CD14-positive monocyte (primary cell): ENCODE results near the gene GREM1. TPM values are rescaled to one million over a fixed set of nuclear protein-coding genes. Genes with fewer than 3 reads are reported as not detected.

Experiments used
- DNase-seq, 3 donors: peaks; one replicate each; pipeline ENCODE4 v3.0.0-alpha.2; 2011 to 2022
- H2AFZ ChIP-seq: 2 replicates; pipeline ENCODE4 v1.6.0; 2012; ENCODE audit warnings: mild to moderate bottlenecking, low read depth, low read length, inconsistent platforms; ENCODE audit not compliant: insufficient read depth, poor library complexity, severe bottlenecking
- H3K27ac ChIP-seq, 2 donors: 1 replicate in 1 of 2; 2 replicates in 1 of 2; pipeline ENCODE4 v1.5.1; 2012 to 2013; ENCODE audit warnings: low read length in 2 of 2, control low read depth in 1 of 2, inconsistent platforms in 1 of 2, low read depth in 1 of 2, mild to moderate bottlenecking in 1 of 2
- H3K27me3 ChIP-seq, 2 donors: one replicate each; pipeline versions ENCODE4 v1.6.0 to v1.6.1; 2011 to 2013; ENCODE audit warnings: low read length in 2 of 2; ENCODE audit not compliant: control insufficient read depth in 2 of 2, insufficient read depth in 2 of 2
- H3K36me3 ChIP-seq, 2 donors: replicated peaks in 1 of 2; 1 replicate in 1 of 2; 2 replicates in 1 of 2; pipeline versions ENCODE4 v1.5.1 to v1.6.1; 2012 to 2013; ENCODE audit warnings: low read length in 2 of 2, control low read depth in 1 of 2, inconsistent platforms in 1 of 2, mild to moderate bottlenecking in 1 of 2; ENCODE audit not compliant: insufficient read depth in 2 of 2, control insufficient read depth in 1 of 2
- H3K4me1 ChIP-seq, 2 donors: 1 replicate in 1 of 2; 2 replicates in 1 of 2; pipeline versions ENCODE4 v1.5.1 to v1.6.1; 2012 to 2013; ENCODE audit warnings: low read length in 2 of 2, control low read depth in 1 of 2, inconsistent platforms in 1 of 2, mild to moderate bottlenecking in 1 of 2, moderate library complexity in 1 of 2; ENCODE audit not compliant: insufficient read depth in 2 of 2, control insufficient read depth in 1 of 2
- H3K4me2 ChIP-seq: replicated peaks from 2 replicates; pipeline ENCODE3; 2012; ENCODE audit warnings: low read length, moderate library complexity, mild to moderate bottlenecking; ENCODE audit not compliant: poor library complexity, severe bottlenecking; ENCODE audit errors: extremely low read depth
- H3K4me3 ChIP-seq, 3 experiments: fragments of 200-600 bp in 1 of 3; sonication (generic) in 1 of 3; replicated peaks in 1 of 3; 1 replicate in 2 of 3; 2 replicates in 1 of 3; pipeline ENCODE4 v1.5.1; 2011 to 2013; ENCODE audit warnings: low read length in 3 of 3, mild to moderate bottlenecking in 3 of 3, control low read depth in 2 of 3, low read depth in 2 of 3, inconsistent platforms in 1 of 3, moderate library complexity in 1 of 3
- H3K79me2 ChIP-seq: 2 replicates; pipeline ENCODE4 v1.6.0; 2012; ENCODE audit warnings: mild to moderate bottlenecking, control low read depth, inconsistent platforms, low read length, moderate library complexity; ENCODE audit not compliant: insufficient read depth
- H3K9ac ChIP-seq: 2 replicates; pipeline ENCODE4 v1.6.0; 2017; ENCODE audit warnings: low read length, mild to moderate bottlenecking; ENCODE audit not compliant: insufficient read depth, poor library complexity, severe bottlenecking
- H3K9me3 ChIP-seq, 2 donors: replicated peaks in 1 of 2; 1 replicate in 1 of 2; 2 replicates in 1 of 2; pipeline versions ENCODE4 v1.5.1 to v1.6.1; 2012 to 2013; ENCODE audit warnings: low read length in 2 of 2, control low read depth in 1 of 2; ENCODE audit not compliant: control insufficient read depth in 1 of 2, insufficient read depth in 1 of 2
- H4K20me1 ChIP-seq: 2 replicates; pipeline ENCODE4 v1.6.0; 2012; ENCODE audit warnings: mild to moderate bottlenecking, low read length, control low read depth, moderate library complexity; ENCODE audit not compliant: insufficient read depth
- H3K27ac Mint-ChIP-seq, 7 donors: one replicate each; pipeline ENCODE4 v1.8.0; 2020; ENCODE audit warnings: mild to moderate bottlenecking in 7 of 7, mixed read lengths in 7 of 7, moderate library complexity in 6 of 7, inconsistent platforms in 2 of 7
- H3K27me3 Mint-ChIP-seq, 3 donors: one replicate each; pipeline ENCODE4 v1.8.0; 2021 to 2022; ENCODE audit warnings: low read depth in 3 of 3, mild to moderate bottlenecking in 3 of 3, mixed read lengths in 3 of 3, moderate library complexity in 3 of 3, inconsistent platforms in 1 of 3
- H3K36me3 Mint-ChIP-seq, 2 donors: one replicate each; pipeline ENCODE4 v1.8.0; 2020; ENCODE audit warnings: mixed read lengths in 2 of 2, inconsistent platforms in 1 of 2, mild to moderate bottlenecking in 1 of 2
- H3K4me1 Mint-ChIP-seq: one replicate; pipeline ENCODE4 v1.8.0; 2020; ENCODE audit warnings: mild to moderate bottlenecking, mixed read lengths
- H3K4me3 Mint-ChIP-seq, 2 donors: one replicate each; pipeline ENCODE4 v1.8.0; 2020; ENCODE audit warnings: mild to moderate bottlenecking in 2 of 2, mixed read lengths in 2 of 2, moderate library complexity in 1 of 2
- H3K9me3 Mint-ChIP-seq, 7 donors: one replicate each; pipeline ENCODE4 v1.8.0; 2020 to 2022; ENCODE audit warnings: mixed read lengths in 7 of 7, mild to moderate bottlenecking in 6 of 7, moderate library complexity in 6 of 7, inconsistent platforms in 2 of 7
- CTCF ChIP-seq: fragments of 200-600 bp; IDR thresholded peaks from one replicate; pipeline ENCODE4 v1.8.0; 2022; ENCODE audit warnings: antibody characterized with exemption, mild to moderate bottlenecking
- WGBS: methylation state at CpG from one replicate; pipeline ENCODE4 v1.1.5; 2013; ENCODE audit warnings: missing lambda C conversion rate; ENCODE audit not compliant: insufficient coverage; 5-methylcytosine and 5-hydroxymethylcytosine counted together
- intact Hi-C, 2 donors: fragments of 100-400 bp; cut with micrococcal nuclease; formaldehyde crosslinking; loops; one replicate each; pipeline versions ENCODE4 v1.15.0 to v1.15.1; 2023
- polyA plus RNA-seq, 3 donors: library from polyadenylated mRNA; depleted of rRNA in 1 of 3; unstranded in 2 of 3; stranded (reverse) in 1 of 3; fragments of 300-500 nt in 2 of 3; fragments of >200 nt in 1 of 3; fragmentation: Illumina TruSeq in 2 of 3; gene quantifications; 1 replicate in 2 of 3; 2 replicates in 1 of 3; pipeline ENCODE4 v1.2.3, GENCODE V29; 2012 to 2021

Gene GREM1
- polyA plus RNA-seq, 3 donors, result not detected

- Histone ChIP-seq H2AFZ (no peak overlapping the region), H3K9me3 (no peaks in the 10 kb centered on the region), H4K20me1 (no peaks in the 10 kb centered on the region), H3K36me3 (no peaks in the 10 kb centered on the region), H3K4me1 (peaks cover 12 to 24% of the 10 kb centered on the region in 2 donors), H3K9ac (no peak overlapping the region), H3K4me3 (no peak overlapping the region), H3K4me2 (no peak overlapping the region), H3K79me2 (no peaks in the 10 kb centered on the region), H3K27me3 (no peaks in the 10 kb centered on the region), H3K27ac (no peak overlapping the region)
- no peaks in the 10 kb centered on the region for H3K9me3 Mint-ChIP-seq
- no peak overlapping the region for H3K27ac Mint-ChIP-seq
- H3K27me3 Mint-ChIP-seq, result peaks cover 3% of the 10 kb centered on the region in 3 donors
- intact Hi-C loops, result no loop called here
- 100% methylated on average over 2 of the region's 3 CpGs for WGBS
- H3K4me1 Mint-ChIP-seq, result peaks cover 17% of the 10 kb centered on the region
- no peak overlapping the region for H3K4me3 Mint-ChIP-seq
- peak; percentile 2 to 51 (median 15) for DNase-seq
- no peak for TF ChIP-seq CTCF
- peaks cover 0 to 13% of the 10 kb centered on the region in 2 donors for H3K36me3 Mint-ChIP-seq
Measured at GRCh38 chr15:32682569-32682968, 35.2 kb upstream of the GREM1 start.

GRCh38 chr15:32682977-32683630 is 34.7 kb upstream of the GREM1 start:
- Mint-ChIP-seq H3K4me1 (peaks cover 17% of the 10 kb centered on the region), H3K27me3 (peaks cover 3% of the 10 kb centered on the region in 3 donors), H3K27ac (no peak overlapping the region), H3K9me3 (no peaks in the 10 kb centered on the region), H3K4me3 (no peak overlapping the region), H3K36me3 (peaks cover 0 to 13% of the 10 kb centered on the region in 2 donors)
- intact Hi-C loops, result no loop called here
- no peaks in the 10 kb centered on the region for H3K9me3 ChIP-seq
- no peak overlapping the region for H3K4me2 ChIP-seq
- no CpG with 5 or more reads among the region's 2 CpGs for WGBS
- H2AFZ ChIP-seq, result no peak overlapping the region
- H4K20me1 ChIP-seq, result no peaks in the 10 kb centered on the region
- no peak overlapping the region for H3K27ac ChIP-seq
- TF ChIP-seq CTCF, result no peak
- no peak overlapping the region for H3K4me3 ChIP-seq
- peaks cover 12 to 24% of the 10 kb centered on the region in 2 donors for H3K4me1 ChIP-seq
- no peaks in the 10 kb centered on the region for H3K79me2 ChIP-seq
- no peak overlapping the region for H3K9ac ChIP-seq
- H3K27me3 ChIP-seq, result no peaks in the 10 kb centered on the region
- no peaks in the 10 kb centered on the region for H3K36me3 ChIP-seq
- DNase-seq, result no peak
